ENCODE results near the gene CCDC138. TPM values are rescaled to one million over a fixed set of nuclear protein-coding genes. Genes with fewer than 3 reads are reported as not detected.

Gene CCDC138
- total RNA-seq, 4 donors from 2014 or later = 5.9 to 8.7 (median 6.5) TPM

GRCh38 chr2:108806371-108807113 lies 20.0 kb downstream of the CCDC138 start:
- peaks cover 0 to 32% (median 0%) of the 10 kb centered on the region in 3 donors for H3K36me3 ChIP-seq
- H3K27ac ChIP-seq = no peak overlapping the region
- no peaks in the 10 kb centered on the region for H3K4me1 ChIP-seq
- no peak for TF ChIP-seq CTCF (IDR thresholded peaks at IDR 0.05)
- no peak for TF ChIP-seq POLR2A (IDR thresholded peaks at IDR 0.05)
- TF ChIP-seq EP300 (IDR thresholded peaks at IDR 0.05) = no peak
- DNase-seq (ENCODE audit: low spot score in 2 of 2) = no peak
- peaks cover 0 to 9% (median 2%) of the 10 kb centered on the region in 4 donors for H3K9me3 ChIP-seq
- 72 to 74% methylated on average over 6 of the region's 6 CpGs for WGBS, 2 donors
- H3K4me3 ChIP-seq = no peak overlapping the region
- H3K27me3 ChIP-seq = no peaks in the 10 kb centered on the region

- no peak for DNase-seq (ENCODE audit: low spot score in 2 of 2)
- Histone ChIP-seq H3K36me3 (peaks cover 0 to 26% (median 0%) of the 10 kb centered on the region in 3 donors), H3K9me3 (peaks cover 0 to 9% (median 2%) of the 10 kb centered on the region in 4 donors), H3K4me1 (no peaks in the 10 kb centered on the region), H3K27me3 (no peaks in the 10 kb centered on the region), H3K4me3 (no peak overlapping the region), H3K27ac (no peak overlapping the region)
- TF ChIP-seq POLR2A (IDR thresholded peaks at IDR 0.05) = no peak
- TF ChIP-seq EP300 (IDR thresholded peaks at IDR 0.05) = no peak
- TF ChIP-seq CTCF (IDR thresholded peaks at IDR 0.05) = no peak
- WGBS, 2 donors = 94 to 96% methylated on average over 3 of the region's 3 CpGs
Observed at GRCh38 chr2:108809936-108810335, 23.4 kb downstream of the CCDC138 start.

GRCh38 chr2:108810993-108811957 lies 24.7 kb downstream of the CCDC138 start:
- TF ChIP-seq CTCF (IDR thresholded peaks at IDR 0.05) (no peak), POLR2A (IDR thresholded peaks at IDR 0.05) (no peak), EP300 (IDR thresholded peaks at IDR 0.05) (no peak)
- no peak for DNase-seq (ENCODE audit: low spot score in 2 of 2)
- Histone ChIP-seq H3K4me1 (no peaks in the 10 kb centered on the region), H3K27ac (no peak overlapping the region), H3K4me3 (no peak overlapping the region), H3K27me3 (no peaks in the 10 kb centered on the region), H3K9me3 (peaks cover 0 to 9% (median 2%) of the 10 kb centered on the region in 4 donors), H3K36me3 (peaks cover 0 to 36% (median 0%) of the 10 kb centered on the region in 3 donors)
- 96 to 98% methylated on average over 4 of the region's 4 CpGs for WGBS, 2 donors

GRCh38 chr2:108813732-108814131 lies 27.2 kb downstream of the CCDC138 start:
- peaks cover 0 to 45% (median 0%) of the 10 kb centered on the region in 3 donors for H3K36me3 ChIP-seq
- no peak overlapping the region for H3K4me3 ChIP-seq
- no peaks in the 10 kb centered on the region for H3K4me1 ChIP-seq
- 91 to 96% methylated on average over 1 of the region's 1 CpG for WGBS, 2 donors
- no peak for TF ChIP-seq CTCF (IDR thresholded peaks at IDR 0.05)
- no peak for TF ChIP-seq EP300 (IDR thresholded peaks at IDR 0.05)
- TF ChIP-seq POLR2A (IDR thresholded peaks at IDR 0.05) = no peak
- no peaks in the 10 kb centered on the region for H3K27me3 ChIP-seq
- H3K27ac ChIP-seq = no peak overlapping the region
- peaks cover 0 to 9% (median 2%) of the 10 kb centered on the region in 4 donors for H3K9me3 ChIP-seq
- no peak for DNase-seq (ENCODE audit: low spot score in 2 of 2)
